WTC11 (cell line): ENCODE measurements around the gene CCR1. TPM values are rescaled to one million over a fixed set of nuclear protein-coding genes. Genes with fewer than 3 reads are reported as not detected.

ENCODE experiments used
- ATAC-seq: fragments of 200-7000 bp; cut with Tn5 transposase; 2 replicates; pipeline ENCODE4 v1.10.0; 2021; ENCODE audit warnings: mild to moderate bottlenecking, moderate library complexity
- CTCF ChIA-PET: fragments of 300-600 bp; sonication (Branson Sonifier 250); formaldehyde crosslinking; loops from one replicate; lab custom pipeline; 2021; ENCODE audit warnings: antibody characterized with exemption; lab: Charles Lee
- POLR2A ChIA-PET: fragments of 350-600 bp; sonication (Branson Sonifier 250); formaldehyde crosslinking; loops from one replicate; lab custom pipeline; 2021; ENCODE audit warnings: antibody characterized with exemption; lab: Charles Lee
- DNase-seq: peaks from one replicate; pipeline ENCODE4 v3.0.0; 2021; ENCODE audit warnings: low spot score
- H3K27ac Mint-ChIP-seq: 2 replicates; pipeline ENCODE4 v1.8.0; 2021; ENCODE audit warnings: mixed read lengths
- H3K27me3 Mint-ChIP-seq: 2 replicates; pipeline ENCODE4 v1.8.0; 2021; ENCODE audit warnings: low read depth, mild to moderate bottlenecking, moderate library complexity, mixed read lengths
- H3K36me3 Mint-ChIP-seq: 2 replicates; pipeline ENCODE4 v1.8.0; 2021; ENCODE audit warnings: mixed read lengths
- H3K4me1 Mint-ChIP-seq: 2 replicates; pipeline ENCODE4 v1.8.0; 2022; ENCODE audit warnings: mixed read lengths
- H3K4me3 Mint-ChIP-seq: 2 replicates; pipeline ENCODE4 v1.8.0; 2021; ENCODE audit warnings: mild to moderate bottlenecking, moderate library complexity, mixed read lengths
- H3K9me3 Mint-ChIP-seq: 2 replicates; pipeline ENCODE4 v1.8.0; 2021; ENCODE audit warnings: mixed read lengths
- CDX4 ChIP-seq: fragments of 250-450 bp; sonication (Bioruptor Pico); IDR thresholded peaks from 2 replicates; pipeline ENCODE4 v1.9.0; 2021; ENCODE audit warnings: moderate library complexity, mild to moderate bottlenecking, inconsistent platforms, borderline replicate concordance
- ETV6 ChIP-seq: sonication (generic); formaldehyde crosslinking; IDR thresholded peaks from 2 replicates; pipeline ENCODE4 v1.8.1; 2022; ENCODE audit warnings: mild to moderate bottlenecking, missing genetic modification reagents
- GRHL2 ChIP-seq: fragments of 250-450 bp; sonication (Bioruptor Pico); IDR thresholded peaks from 2 replicates; pipeline ENCODE4 v1.8.0; 2022; ENCODE audit warnings: mild to moderate bottlenecking, moderate library complexity; ENCODE audit not compliant: insufficient replicate concordance, severe bottlenecking
- IRF2 ChIP-seq: sonication (generic); formaldehyde crosslinking; IDR thresholded peaks from 2 replicates; pipeline ENCODE4 v1.8.0; 2022; ENCODE audit warnings: low read depth, missing genetic modification reagents, borderline replicate concordance
- JUN ChIP-seq: sonication (generic); formaldehyde crosslinking; IDR thresholded peaks from 2 replicates; pipeline ENCODE4 v1.8.0; 2023; ENCODE audit warnings: mild to moderate bottlenecking, missing genetic modification reagents
- MLX ChIP-seq: sonication (generic); formaldehyde crosslinking; IDR thresholded peaks from 2 replicates; pipeline ENCODE4 v1.8.1; 2023; ENCODE audit warnings: mild to moderate bottlenecking, missing genetic modification reagents, moderate library complexity
- MYBL2 ChIP-seq: sonication (generic); formaldehyde crosslinking; IDR thresholded peaks from 2 replicates; pipeline ENCODE4 v1.8.1; 2023; ENCODE audit warnings: mild to moderate bottlenecking, moderate library complexity, missing genetic modification reagents
- RELA ChIP-seq: sonication (generic); formaldehyde crosslinking; IDR thresholded peaks from 2 replicates; pipeline ENCODE4 v1.8.1; 2022; ENCODE audit warnings: missing genetic modification reagents, mild to moderate bottlenecking, borderline replicate concordance
- STAT6 ChIP-seq: sonication (generic); formaldehyde crosslinking; conservative IDR thresholded peaks from 2 replicates; pipeline ENCODE4 v1.8.1; 2023; ENCODE audit warnings: mild to moderate bottlenecking, low read depth, missing genetic modification reagents, moderate library complexity
- TP53 ChIP-seq: sonication (generic); formaldehyde crosslinking; IDR thresholded peaks from 2 replicates; pipeline ENCODE4 v1.8.1; 2023; ENCODE audit warnings: mild to moderate bottlenecking, missing genetic modification reagents
- USF2 ChIP-seq: sonication (generic); formaldehyde crosslinking; IDR thresholded peaks from 2 replicates; pipeline ENCODE4 v1.8.1; 2023; ENCODE audit warnings: mild to moderate bottlenecking, missing genetic modification reagents, moderate library complexity
- ZBTB21 ChIP-seq: sonication (generic); formaldehyde crosslinking; IDR thresholded peaks from 2 replicates; pipeline ENCODE4 v1.8.1; 2023; ENCODE audit warnings: mild to moderate bottlenecking, missing genetic modification reagents, borderline replicate concordance
- ZBTB43 ChIP-seq: sonication (generic); formaldehyde crosslinking; IDR thresholded peaks from 2 replicates; pipeline ENCODE4 v1.8.1; 2023; ENCODE audit warnings: mild to moderate bottlenecking, missing genetic modification reagents
- ZNF121 ChIP-seq: sonication (generic); formaldehyde crosslinking; IDR thresholded peaks from 2 replicates; pipeline ENCODE4 v1.8.0; 2023; ENCODE audit warnings: missing genetic modification reagents
- ZNF219 ChIP-seq: sonication (generic); formaldehyde crosslinking; IDR thresholded peaks from 2 replicates; pipeline ENCODE4 v1.8.0; 2023; ENCODE audit warnings: missing genetic modification reagents, mild to moderate bottlenecking, borderline replicate concordance
- ZNF423 ChIP-seq: fragments of 250-450 bp; sonication (Bioruptor Pico); IDR thresholded peaks from 2 replicates; pipeline ENCODE4 v2.1.2; 2022; ENCODE audit warnings: mild to moderate bottlenecking, moderate library complexity
- total RNA-seq: library from RNA; stranded (reverse); gene quantifications from 3 replicates; pipeline ENCODE4 v1.2.3, GENCODE V29; 2021

CCR1 gene
- total RNA-seq, 1 experiment from 2014 or later, result not detected

- no peak overlapping the region for H3K27ac Mint-ChIP-seq
- CTCF ChIA-PET, result no interaction called here
- H3K9me3 Mint-ChIP-seq, result no peaks in the 10 kb centered on the region
- ATAC-seq (no peak), DNase-seq (no peak)
- H3K4me1 Mint-ChIP-seq, result peaks cover 19% of the 10 kb centered on the region
- TF ChIP-seq MYBL2 (CRISPR knock-in tag) (no peak), IRF2 (CRISPR knock-in tag) (no peak), TP53 (CRISPR knock-in tag) (no peak), ZNF219 (CRISPR knock-in tag) (no peak), ZNF423 (CRISPR knock-in tag) (no peak), JUN (CRISPR knock-in tag) (no peak)
- H3K36me3 Mint-ChIP-seq, result no peaks in the 10 kb centered on the region
- H3K4me3 Mint-ChIP-seq, result no peak overlapping the region
- POLR2A ChIA-PET, result no interaction called here
- peaks cover 3% of the 10 kb centered on the region; the same call in 1 of the 2 replicates for H3K27me3 Mint-ChIP-seq
Measured at GRCh38 chr3:46236294-46237054, 28.4 kb upstream of the CCR1 start.

- no peak for ATAC-seq
- ChIA-PET CTCF (interaction anchor here (1.5 kb wide), 1 partner anchor 133 kb away, joined by 5 read pairs; no protein-coding TSS in a partner anchor), POLR2A (no interaction called here)
- no peaks in the 10 kb centered on the region for H3K9me3 Mint-ChIP-seq
- H3K4me3 Mint-ChIP-seq, result no peak overlapping the region
- peaks cover 19% of the 10 kb centered on the region for H3K4me1 Mint-ChIP-seq
- no peak for DNase-seq
- no peaks in the 10 kb centered on the region for H3K36me3 Mint-ChIP-seq
- no peak overlapping the region for H3K27ac Mint-ChIP-seq
- peaks cover 3% of the 10 kb centered on the region; the same call in 1 of the 2 replicates for H3K27me3 Mint-ChIP-seq
- no peak for TF ChIP-seq STAT6
- no peak for TF ChIP-seq ZBTB21 (CRISPR knock-in tag)
- no peak for TF ChIP-seq RELA
- TF ChIP-seq CDX4 (CRISPR knock-in tag), result no peak
- no peak for TF ChIP-seq ZBTB43
- no peak for TF ChIP-seq MLX (CRISPR knock-in tag)
- TF ChIP-seq ZNF121 (CRISPR knock-in tag), result no peak
- no peak for TF ChIP-seq USF2 (CRISPR knock-in tag)
- TF ChIP-seq ETV6 (CRISPR knock-in tag), result no peak
- no peak for TF ChIP-seq GRHL2 (CRISPR knock-in tag)
Measured at GRCh38 chr3:46235425-46235824, 27.3 kb upstream of the CCR1 start.
